Stimulated activated effector memory CD8-positive, alpha-beta T cell treated with anti-CD3 and anti-CD28 coated beads, Interleukin-12 subunit alpha, Interleukin-12 subunit beta, amount 100 ng/mL, for 72 hours (primary cell): Measurements from ENCODE around the gene RABGAP1L.
"Not testable (repeated sequence)": the region's sequence is repeated elsewhere in the genome, so short reads cannot be mapped to it uniquely, and the experiment has no call there.

Source experiments
- ATAC-seq: fragments of 150-1000 bp; cut with Tn5 transposase; 2 replicates; pipeline ENCODE4 v1.10.0; 2021
- DNase-seq, 2 donors: peaks; one replicate each; pipeline ENCODE4 v3.0.0; 2021 to 2022; ENCODE audit warnings: low spot score in 2 of 2
- H3K27ac Mint-ChIP-seq: one replicate; pipeline ENCODE4 v1.8.0; 2022; ENCODE audit warnings: mild to moderate bottlenecking, mixed read lengths
- H3K36me3 Mint-ChIP-seq: one replicate; pipeline ENCODE4 v1.8.0; 2022; ENCODE audit warnings: mild to moderate bottlenecking, mixed read lengths
- H3K4me1 Mint-ChIP-seq: one replicate; pipeline ENCODE4 v1.8.0; 2022; ENCODE audit warnings: mixed read lengths
- H3K4me3 Mint-ChIP-seq: one replicate; pipeline ENCODE4 v1.8.0; 2022; ENCODE audit warnings: mild to moderate bottlenecking, mixed read lengths
- H3K9me3 Mint-ChIP-seq: one replicate; pipeline ENCODE4 v1.8.0; 2022; ENCODE audit warnings: mixed read lengths

Gene RABGAP1L

GRCh38 chr1:174364996-174365736 lies 205.8 kb downstream of the RABGAP1L start:
- ATAC-seq (no peak), DNase-seq (no peak)
- H3K4me1 Mint-ChIP-seq: peaks cover 19% of the 10 kb centered on the region
- no peaks in the 10 kb centered on the region for H3K36me3 Mint-ChIP-seq
- no peak overlapping the region for H3K4me3 Mint-ChIP-seq
- no peaks in the 10 kb centered on the region for H3K9me3 Mint-ChIP-seq
- no peak overlapping the region for H3K27ac Mint-ChIP-seq

- ATAC-seq (no peak), DNase-seq (no peak)
- Mint-ChIP-seq H3K36me3 (no peaks in the 10 kb centered on the region), H3K4me3 (no peak overlapping the region), H3K9me3 (no peaks in the 10 kb centered on the region), H3K27ac (no peak overlapping the region), H3K4me1 (peaks cover 15% of the 10 kb centered on the region)
Observed at GRCh38 chr1:174366946-174367345, 207.6 kb downstream of the RABGAP1L start.

- Mint-ChIP-seq H3K36me3 (no peaks in the 10 kb centered on the region), H3K9me3 (no peaks in the 10 kb centered on the region), H3K4me1 (peaks cover 8% of the 10 kb centered on the region), H3K27ac (no peak overlapping the region), H3K4me3 (no peak overlapping the region)
- DNase-seq (no peak), ATAC-seq (no peak)
Observed at GRCh38 chr1:174367892-174368291, 208.6 kb downstream of the RABGAP1L start.

- Mint-ChIP-seq H3K4me1 (no peaks in the 10 kb centered on the region), H3K4me3 (no peak overlapping the region), H3K27ac (no peak overlapping the region), H3K9me3 (no peaks in the 10 kb centered on the region), H3K36me3 (peaks cover 5% of the 10 kb centered on the region)
- DNase-seq (no peak), ATAC-seq (no peak)
Observed at GRCh38 chr1:174376030-174376429, 216.7 kb downstream of the RABGAP1L start.

GRCh38 chr1:174391716-174392115 lies 232.4 kb downstream of the RABGAP1L start:
- no peak overlapping the region for H3K4me3 Mint-ChIP-seq
- no peaks in the 10 kb centered on the region for H3K9me3 Mint-ChIP-seq
- no peak for ATAC-seq
- H3K27ac Mint-ChIP-seq: no peak overlapping the region
- no peak for DNase-seq
- peaks cover 15% of the 10 kb centered on the region for H3K36me3 Mint-ChIP-seq
- H3K4me1 Mint-ChIP-seq: no peaks in the 10 kb centered on the region

GRCh38 chr1:174393885-174394284 lies 234.6 kb downstream of the RABGAP1L start:
- ATAC-seq (no peak), DNase-seq (no peak)
- H3K4me1 Mint-ChIP-seq: peaks cover 18% of the 10 kb centered on the region
- no peak overlapping the region for H3K27ac Mint-ChIP-seq
- no peaks in the 10 kb centered on the region for H3K9me3 Mint-ChIP-seq
- peaks cover 15% of the 10 kb centered on the region for H3K36me3 Mint-ChIP-seq
- no peak overlapping the region for H3K4me3 Mint-ChIP-seq

- no peak overlapping the region for H3K27ac Mint-ChIP-seq
- H3K4me3 Mint-ChIP-seq: no peak overlapping the region
- DNase-seq (no peak), ATAC-seq (peak; percentile 37)
- H3K9me3 Mint-ChIP-seq: peaks cover 2% of the 10 kb centered on the region
- peaks cover 15% of the 10 kb centered on the region for H3K36me3 Mint-ChIP-seq
- peaks cover 18% of the 10 kb centered on the region for H3K4me1 Mint-ChIP-seq
Observed at GRCh38 chr1:174397261-174397660, 237.9 kb downstream of the RABGAP1L start.

GRCh38 chr1:174398246-174398645 lies 238.9 kb downstream of the RABGAP1L start:
- H3K4me3 Mint-ChIP-seq: no peak overlapping the region
- ATAC-seq (peak; percentile 78), DNase-seq (peak in 1 of 2 donors; percentile 52)
- H3K36me3 Mint-ChIP-seq: peaks cover 15% of the 10 kb centered on the region
- H3K9me3 Mint-ChIP-seq: peaks cover 2% of the 10 kb centered on the region
- peaks cover 18% of the 10 kb centered on the region for H3K4me1 Mint-ChIP-seq
- no peak overlapping the region for H3K27ac Mint-ChIP-seq

GRCh38 chr1:174399211-174399610 lies 239.9 kb downstream of the RABGAP1L start:
- DNase-seq (no peak), ATAC-seq (no peak)
- no peak overlapping the region for H3K4me3 Mint-ChIP-seq
- H3K27ac Mint-ChIP-seq: no peak overlapping the region
- H3K9me3 Mint-ChIP-seq: peaks cover 2% of the 10 kb centered on the region
- H3K36me3 Mint-ChIP-seq: peaks cover 15% of the 10 kb centered on the region
- peaks cover 23% of the 10 kb centered on the region for H3K4me1 Mint-ChIP-seq

- H3K36me3 Mint-ChIP-seq: no peaks in the 10 kb centered on the region
- H3K9me3 Mint-ChIP-seq: peaks cover 2% of the 10 kb centered on the region
- no peak for ATAC-seq
- H3K4me1 Mint-ChIP-seq: peaks cover 24% of the 10 kb centered on the region
- H3K27ac Mint-ChIP-seq: no peak overlapping the region
- no peak for DNase-seq
- no peak overlapping the region for H3K4me3 Mint-ChIP-seq
Observed at GRCh38 chr1:174401075-174401474, 241.8 kb downstream of the RABGAP1L start.

- H3K4me1 Mint-ChIP-seq: peaks cover 19% of the 10 kb centered on the region
- no peaks in the 10 kb centered on the region for H3K36me3 Mint-ChIP-seq
Observed at GRCh38 chr1:174405219-174405618, 245.9 kb downstream of the RABGAP1L start.

GRCh38 chr1:174406421-174406820 lies 247.1 kb downstream of the RABGAP1L start:
- H3K4me3 Mint-ChIP-seq: no peak overlapping the region
- DNase-seq (no peak), ATAC-seq (no peak)
- peaks cover 1% of the 10 kb centered on the region for H3K9me3 Mint-ChIP-seq
- H3K4me1 Mint-ChIP-seq: peaks cover 26% of the 10 kb centered on the region
- H3K36me3 Mint-ChIP-seq: no peaks in the 10 kb centered on the region
- no peak overlapping the region for H3K27ac Mint-ChIP-seq

More at GRCh38 chr1:174405219-174405618, 245.9 kb downstream of the RABGAP1L start:
- H3K4me3 Mint-ChIP-seq: no peak overlapping the region
- ATAC-seq (no peak), DNase-seq (no peak)
- no peak overlapping the region for H3K27ac Mint-ChIP-seq
- H3K9me3 Mint-ChIP-seq: no peaks in the 10 kb centered on the region

- no peak for ATAC-seq
- Mint-ChIP-seq H3K4me3 (no peak overlapping the region), H3K4me1 (peaks cover 39% of the 10 kb centered on the region), H3K27ac (no peak overlapping the region), H3K9me3 (peaks cover 3% of the 10 kb centered on the region), H3K36me3 (no peaks in the 10 kb centered on the region)
- DNase-seq: no peak
Observed at GRCh38 chr1:174407665-174408064, 248.3 kb downstream of the RABGAP1L start.

GRCh38 chr1:174408146-174408545 lies 248.8 kb downstream of the RABGAP1L start:
- DNase-seq (no peak), ATAC-seq (no peak)
- no peak overlapping the region for H3K4me3 Mint-ChIP-seq
- H3K36me3 Mint-ChIP-seq: no peaks in the 10 kb centered on the region
- H3K9me3 Mint-ChIP-seq: peaks cover 3% of the 10 kb centered on the region
- no peak overlapping the region for H3K27ac Mint-ChIP-seq
- H3K4me1 Mint-ChIP-seq: peaks cover 40% of the 10 kb centered on the region

GRCh38 chr1:174409801-174410200 lies 250.5 kb downstream of the RABGAP1L start:
- not testable (repeated sequence) for H3K9me3 Mint-ChIP-seq, H3K27ac Mint-ChIP-seq, DNase-seq, ATAC-seq, H3K4me3 Mint-ChIP-seq, H3K36me3 Mint-ChIP-seq
- peaks cover 49% of the 10 kb centered on the region for H3K4me1 Mint-ChIP-seq

GRCh38 chr1:174413632-174414031 lies 254.3 kb downstream of the RABGAP1L start:
- H3K36me3 Mint-ChIP-seq: no peaks in the 10 kb centered on the region

More at GRCh38 chr1:174413632-174414031, 254.3 kb downstream of the RABGAP1L start:
- peaks cover 46% of the 10 kb centered on the region for H3K4me1 Mint-ChIP-seq
- no peak overlapping the region for H3K27ac Mint-ChIP-seq
- no peak overlapping the region for H3K4me3 Mint-ChIP-seq
- DNase-seq (no peak), ATAC-seq (no peak)
- H3K9me3 Mint-ChIP-seq: peaks cover 3% of the 10 kb centered on the region
